GM12875 (cell line): ENCODE results near the gene VSIR.

ENCODE experiments used
- H3K4me3 ChIP-seq: one replicate; pipeline ENCODE4 v1.5.1; 2011; ENCODE audit warnings: low read depth, low read length, control low read depth
- TF ChIP-seq, protein P1 (sequence below): IDR thresholded peaks from 2 replicates; pipeline ENCODE4 v1.5.1; 2011; ENCODE audit warnings: low read depth, mild to moderate bottlenecking, control low read depth, inconsistent platforms, low read length, moderate library complexity, borderline replicate concordance; ENCODE audit not compliant: insufficient read depth

The VSIR gene

DNA sequence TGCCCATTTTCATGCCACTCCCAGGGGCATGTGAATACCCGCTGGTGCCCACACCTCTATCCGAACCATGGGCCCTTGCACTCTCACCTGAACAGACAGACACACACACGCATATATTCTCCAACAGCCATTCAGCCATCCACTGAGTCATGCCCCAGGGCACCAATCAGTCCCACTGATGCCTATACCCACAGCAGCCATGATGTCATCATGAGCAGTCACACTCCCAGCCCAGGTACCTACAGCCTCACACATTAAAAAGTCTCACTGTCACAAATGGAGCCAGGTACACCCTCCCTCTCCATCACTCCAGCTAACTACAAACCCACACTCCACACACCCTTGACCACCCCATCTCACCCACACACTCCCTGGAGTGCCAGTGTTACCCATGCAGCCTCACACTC is 12.2 kb downstream of the VSIR start:
- H3K4me3 ChIP-seq: no peak overlapping the region

GRCh38 chr10:71757399-71757922 is 15.9 kb downstream of the VSIR start:
- no peak overlapping the region for H3K4me3 ChIP-seq
- TF ChIP-seq, protein P1, sequence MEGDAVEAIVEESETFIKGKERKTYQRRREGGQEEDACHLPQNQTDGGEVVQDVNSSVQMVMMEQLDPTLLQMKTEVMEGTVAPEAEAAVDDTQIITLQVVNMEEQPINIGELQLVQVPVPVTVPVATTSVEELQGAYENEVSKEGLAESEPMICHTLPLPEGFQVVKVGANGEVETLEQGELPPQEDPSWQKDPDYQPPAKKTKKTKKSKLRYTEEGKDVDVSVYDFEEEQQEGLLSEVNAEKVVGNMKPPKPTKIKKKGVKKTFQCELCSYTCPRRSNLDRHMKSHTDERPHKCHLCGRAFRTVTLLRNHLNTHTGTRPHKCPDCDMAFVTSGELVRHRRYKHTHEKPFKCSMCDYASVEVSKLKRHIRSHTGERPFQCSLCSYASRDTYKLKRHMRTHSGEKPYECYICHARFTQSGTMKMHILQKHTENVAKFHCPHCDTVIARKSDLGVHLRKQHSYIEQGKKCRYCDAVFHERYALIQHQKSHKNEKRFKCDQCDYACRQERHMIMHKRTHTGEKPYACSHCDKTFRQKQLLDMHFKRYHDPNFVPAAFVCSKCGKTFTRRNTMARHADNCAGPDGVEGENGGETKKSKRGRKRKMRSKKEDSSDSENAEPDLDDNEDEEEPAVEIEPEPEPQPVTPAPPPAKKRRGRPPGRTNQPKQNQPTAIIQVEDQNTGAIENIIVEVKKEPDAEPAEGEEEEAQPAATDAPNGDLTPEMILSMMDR: no peak

More for the DNA sequence above, 12.2 kb downstream of the VSIR start:
- TF ChIP-seq, protein P1: no peak

- H3K4me3 ChIP-seq: no peak overlapping the region
- TF ChIP-seq, protein P1: no peak
Observed at GRCh38 chr10:71756311-71757191, 16.8 kb downstream of the VSIR start.

- no peak overlapping the region for H3K4me3 ChIP-seq
- TF ChIP-seq, protein P1: no peak
Observed at GRCh38 chr10:71755179-71755879, 18.0 kb downstream of the VSIR start.

GRCh38 chr10:71754562-71754961 is 18.8 kb downstream of the VSIR start:
- no peak overlapping the region for H3K4me3 ChIP-seq
- TF ChIP-seq, protein P1: no peak

DNA sequence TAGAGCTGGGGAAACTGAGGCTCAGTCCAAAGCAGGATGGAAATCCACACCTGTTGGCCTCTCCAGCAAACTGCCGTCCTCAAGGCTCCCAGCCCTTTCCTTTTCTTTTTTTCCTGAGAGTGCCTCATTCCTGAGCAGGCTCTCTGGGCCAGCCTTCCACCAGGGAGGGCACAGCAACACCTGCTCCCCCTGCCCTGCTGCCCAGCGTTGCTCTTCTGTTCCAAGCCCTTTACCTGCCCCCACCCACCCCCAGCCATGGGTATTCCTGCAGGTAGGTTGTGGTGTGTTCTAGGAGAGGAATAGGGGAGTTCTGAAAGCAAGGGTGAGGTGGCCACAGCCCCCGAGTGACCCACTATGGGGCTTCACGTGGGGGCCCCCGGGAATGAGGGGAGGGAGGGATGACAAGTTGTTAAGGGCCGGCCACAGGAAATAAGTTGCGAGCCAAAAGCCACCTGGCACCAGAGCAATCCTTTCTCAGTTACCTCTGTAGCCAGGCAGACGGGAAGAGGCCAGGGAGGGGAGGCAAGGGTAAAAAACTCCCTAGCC is 19.3 kb downstream of the VSIR start:
- TF ChIP-seq, protein P1: no peak

More for the DNA sequence above, 19.3 kb downstream of the VSIR start:
- no peak overlapping the region for H3K4me3 ChIP-seq
